ENCODE measurements around the gene VEZT. TPM values are rescaled to one million over a fixed set of nuclear protein-coding genes. Genes with fewer than 3 reads are reported as not detected.

VEZT gene
- 66.3 and 95.5 TPM in 2 replicates for total RNA-seq

GRCh38 chr12:95217377-95218149, at the start of gene VEZT, which contains the start of gene FGD6:
Gene VEZT, plus strand, starts transcription at chr12:95217807. Its CDS starts 44 bp downstream, at chr12:95217851.
Gene FGD6, minus strand, starts transcription at chr12:95217467. Its CDS starts 227 bp downstream, at chr12:95217240.

Small RNAs within 50 kb of the gene (small RNA-seq; reads per million reads assigned to genes)
- gene MIR331 (117 reads per million, percentile 98 among the genes with 10 or more reads in this experiment), gene MIR3685 (not detected), gene RF00019 (not detected), gene RNU6-808P (not detected)

Other genes with a start within 250 kb of the VEZT start
- gene NDUFA12, start 214.1 kb upstream of the VEZT start, total RNA-seq: 60.1 and 127 TPM in 2 replicates
- gene NR2C1, start 144.2 kb upstream of the VEZT start, total RNA-seq: 15.1 and 29.1 TPM in 2 replicates
- gene FGD6, start 340 bp upstream of the VEZT start, total RNA-seq: 30.2 and 40.7 TPM in 2 replicates

Measured in placental epithelial cell (primary cell).